GM21381 (cell line): ENCODE results near the gene ZNF530.

Experiments
- ATAC-seq: cut with Tn5 transposase; IDR thresholded peaks from one replicate; pipeline ENCODE4 v1.9.1; 2021; ENCODE audit warnings: mild to moderate bottlenecking, moderate library complexity; ENCODE audit not compliant: unreplicated experiment

ZNF530 gene

DNA sequence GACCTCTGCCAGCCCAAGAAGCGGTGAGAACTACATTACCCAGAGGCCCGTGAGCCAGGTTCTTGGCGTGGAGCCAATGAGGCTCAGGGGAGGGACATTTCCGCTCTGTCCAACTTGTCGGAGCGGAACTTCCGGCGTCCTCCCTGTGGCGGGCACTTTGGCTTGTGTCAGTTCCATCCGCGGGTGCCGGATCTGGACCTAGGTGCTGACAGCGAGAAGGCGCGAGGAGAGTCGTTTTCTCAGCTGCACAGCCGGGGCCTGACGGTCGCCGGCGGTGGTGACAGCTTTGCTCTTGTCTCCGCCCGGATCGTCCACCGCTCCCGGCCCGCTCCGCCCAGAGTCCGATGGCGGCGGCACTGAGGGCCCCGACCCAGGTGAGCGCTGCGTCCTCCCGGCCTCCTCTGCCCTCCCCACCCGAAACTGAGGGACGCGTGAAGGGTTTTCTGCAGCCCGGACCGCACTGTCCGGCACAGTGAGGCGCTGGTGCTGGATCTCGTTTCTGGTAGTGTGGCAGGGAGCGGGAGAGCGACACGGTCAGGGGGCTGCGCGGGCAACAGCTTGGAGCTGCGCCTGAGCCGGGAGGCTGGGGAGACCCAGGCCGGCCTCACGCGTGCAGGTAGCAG is at the start of gene ZNF530:
Gene ZNF530 (plus strand): TSS at position 125 of the 623 bp plus-strand sequence. CDS start 4,461 bp downstream, outside the sequence.
- ATAC-seq, result peak; percentile 93

- ATAC-seq, result no peak
Observed at GRCh38 chr19:57552432-57552831, 47.3 kb upstream of the ZNF530 start.

DNA sequence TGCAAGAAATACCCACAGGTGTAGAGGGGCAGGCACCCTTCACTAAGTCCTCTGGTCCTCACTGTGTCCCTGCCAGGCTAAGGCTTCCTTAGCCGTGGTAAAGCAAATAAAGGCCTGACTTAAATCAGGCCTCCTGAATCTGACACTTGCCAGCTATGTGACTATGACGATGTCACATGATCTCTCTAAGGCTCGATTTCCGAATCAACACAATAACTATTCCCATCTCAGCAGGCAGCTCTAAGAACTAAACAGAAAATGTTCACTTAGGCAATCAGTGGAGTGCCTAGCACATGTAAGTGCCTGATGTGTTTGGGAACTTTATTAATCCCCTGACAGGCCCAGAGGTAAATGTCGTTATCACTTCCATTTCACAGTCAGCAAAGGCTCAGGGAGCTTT is 42.0 kb upstream of the ZNF530 start:
- no peak for ATAC-seq

- no peak for ATAC-seq
Observed at GRCh38 chr19:57558525-57558924, 41.2 kb upstream of the ZNF530 start.

DNA sequence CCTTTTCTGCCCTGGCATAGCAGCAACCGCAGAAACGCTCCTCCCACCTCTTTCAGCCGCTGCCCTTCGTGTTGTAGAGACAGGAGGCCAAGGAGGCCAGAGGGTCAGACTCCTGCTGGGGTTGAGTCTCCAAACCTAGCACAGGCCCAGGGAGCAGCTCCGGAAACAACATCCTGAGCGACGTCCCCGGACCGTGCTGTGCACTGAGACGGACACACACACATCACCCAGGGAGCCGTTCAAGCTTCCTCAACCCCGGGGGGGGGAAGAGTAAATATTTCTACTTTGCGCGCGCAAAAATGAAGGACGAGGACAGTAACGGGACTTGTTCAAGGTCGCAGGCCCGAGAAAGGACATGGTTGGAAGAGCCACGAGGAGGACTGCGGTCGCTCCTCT is 40.7 kb upstream of the ZNF530 start:
- no peak for ATAC-seq

DNA sequence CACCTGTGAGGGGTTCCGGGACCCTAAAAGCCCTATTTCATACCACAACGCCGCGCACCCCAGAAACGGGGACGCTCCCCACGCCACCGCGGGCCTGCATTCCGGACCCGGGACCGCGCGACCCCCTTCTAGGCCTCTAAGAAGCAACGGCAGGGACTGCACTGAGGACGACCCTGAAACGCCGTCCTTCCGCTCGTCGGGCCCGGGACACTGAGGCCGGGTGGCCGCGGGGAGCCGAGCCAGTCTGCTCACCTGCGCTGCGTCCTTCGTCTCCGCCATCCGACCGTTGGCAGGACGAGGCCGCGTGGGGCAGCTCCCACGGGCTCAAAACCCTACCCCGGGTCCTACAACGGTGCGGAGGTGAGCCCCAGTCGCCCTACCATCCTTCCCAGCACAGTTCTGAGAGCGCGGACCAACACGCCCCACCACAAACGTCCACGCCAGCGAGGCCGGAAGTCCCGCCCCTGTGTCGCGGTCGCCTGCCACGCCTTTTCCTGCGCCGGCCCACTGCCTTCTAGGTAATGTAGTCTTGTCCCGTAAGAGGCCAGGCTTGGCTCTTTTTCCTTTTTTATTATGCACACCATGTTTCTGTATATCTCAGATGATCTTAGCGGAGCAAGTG is 40.2 kb upstream of the ZNF530 start, which contains the start of gene ZNF550:
Gene ZNF550 (minus strand): TSS at position 460 of the 622 bp plus-strand sequence. CDS start 181 bp downstream, at position 279.
- ATAC-seq, result peak; percentile 100

DNA sequence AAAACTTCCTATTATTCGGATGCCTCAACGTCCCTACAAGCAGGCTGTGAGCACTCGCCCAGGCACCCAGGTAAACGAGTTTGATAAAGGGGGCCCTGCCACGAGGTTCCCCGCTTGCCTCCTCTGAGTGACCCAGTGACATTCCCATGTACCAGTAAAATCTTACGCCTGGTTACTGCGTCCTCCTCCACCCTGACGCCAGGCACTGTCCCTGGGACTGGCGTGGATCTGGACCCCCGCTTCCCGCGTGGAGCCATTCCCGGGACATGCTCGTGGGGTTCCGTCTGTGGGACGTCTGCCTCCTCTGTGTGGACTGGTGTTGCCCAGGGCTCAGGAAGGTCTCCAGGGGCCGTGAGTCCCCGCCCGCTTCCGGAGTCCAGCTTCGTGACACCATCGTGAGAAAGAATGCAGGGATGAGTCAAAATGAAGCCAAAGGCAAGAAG is 39.6 kb upstream of the ZNF530 start:
- no peak for ATAC-seq

DNA sequence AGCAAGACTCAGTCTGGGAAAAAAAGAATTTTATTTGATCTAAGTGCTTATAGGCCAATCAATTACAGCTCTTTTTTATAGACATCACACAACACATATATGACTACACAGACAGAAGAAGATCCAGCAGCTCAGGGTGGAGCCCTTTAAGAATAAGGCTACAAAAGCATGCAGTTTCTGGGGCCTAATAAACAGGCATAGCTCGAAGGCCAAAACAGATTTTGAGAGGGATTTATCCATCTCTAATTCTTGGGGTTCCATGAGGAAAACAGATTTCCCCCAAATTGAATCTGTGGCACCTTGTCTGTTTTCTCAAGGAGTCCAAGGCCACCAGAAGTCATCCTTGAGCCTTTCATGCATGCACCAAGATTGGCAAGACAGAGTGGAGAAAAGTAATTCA is 36.1 kb upstream of the ZNF530 start:
- no peak for ATAC-seq

DNA sequence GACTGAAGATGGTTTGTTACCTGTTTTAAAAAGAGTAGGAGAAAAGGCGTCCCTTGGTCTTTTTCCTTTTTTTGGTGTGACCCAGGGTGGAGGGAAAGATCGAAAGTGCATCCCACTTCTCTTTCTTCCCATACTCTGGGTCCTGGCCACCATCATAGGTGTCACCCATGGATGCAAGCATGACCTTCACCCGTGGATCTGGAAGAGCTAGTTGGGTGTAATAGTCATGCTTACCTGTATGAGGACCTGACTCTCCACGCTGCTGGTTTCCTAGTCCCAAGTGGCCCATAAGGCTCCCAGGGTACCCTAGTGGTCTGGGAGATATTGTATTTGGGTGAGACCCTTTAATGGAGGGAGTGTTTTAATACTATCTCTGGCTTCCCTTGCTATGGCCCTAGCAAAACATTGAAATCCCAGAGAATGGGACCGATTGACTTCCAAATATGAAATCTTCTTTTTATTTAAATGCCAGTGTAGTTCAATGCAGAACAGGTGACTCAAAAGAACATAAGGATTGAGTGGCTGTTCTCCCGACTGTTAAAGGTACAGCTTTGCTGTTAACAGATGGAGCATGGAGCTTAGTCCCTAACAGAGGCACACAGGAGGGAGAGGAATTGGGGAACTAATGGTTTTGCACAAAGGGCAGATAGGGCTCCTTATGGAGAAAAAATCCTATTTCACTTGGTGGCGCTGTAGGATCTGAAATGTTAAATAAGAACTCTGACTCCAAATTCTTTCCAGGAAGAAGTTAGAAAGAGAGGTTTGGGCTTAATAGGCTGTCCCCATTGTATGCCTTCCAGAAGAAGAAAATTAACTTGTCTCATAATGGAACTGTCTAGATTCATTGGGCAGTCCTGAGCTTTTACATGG is 33.1 kb upstream of the ZNF530 start:
- ATAC-seq, result no peak

GRCh38 chr19:57570707-57571106 is 29.0 kb upstream of the ZNF530 start:
- ATAC-seq, result no peak

DNA sequence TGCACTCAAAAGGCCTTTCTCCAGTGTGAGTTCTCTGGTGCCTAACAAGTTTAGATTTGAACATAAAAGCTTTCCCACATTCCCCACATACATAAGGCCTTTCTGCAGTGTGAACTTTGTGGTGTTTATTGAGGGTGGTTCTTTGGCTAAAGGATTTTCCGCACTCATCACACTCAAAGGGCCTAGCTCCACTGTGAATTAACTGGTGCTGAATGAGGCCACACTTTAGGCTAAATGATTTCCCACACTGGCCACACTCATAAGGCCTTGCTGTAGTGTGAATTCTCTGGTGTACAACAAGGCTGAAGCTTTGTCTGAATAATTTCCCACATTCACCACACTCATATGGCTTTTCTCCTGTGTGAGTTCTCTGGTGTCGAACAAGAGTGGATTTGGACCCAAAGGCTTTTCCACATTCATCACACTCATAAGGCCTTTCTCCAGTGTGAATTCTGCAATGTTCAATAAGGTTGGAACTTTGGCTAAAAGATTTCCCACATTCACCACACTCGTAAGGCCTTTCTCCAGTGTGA is 27.2 kb upstream of the ZNF530 start:
- ATAC-seq, result no peak

- ATAC-seq, result no peak
Observed at GRCh38 chr19:57576661-57577060, 23.0 kb upstream of the ZNF530 start.

GRCh38 chr19:57578487-57579205 is 21.0 kb upstream of the ZNF530 start, which contains the start of gene ZNF416:
Gene ZNF416, minus strand, starts transcription at chr19:57578911. Its CDS starts 207 bp downstream, at chr19:57578704.
- peak; percentile 94 for ATAC-seq

GRCh38 chr19:57583104-57583520 is 16.6 kb upstream of the ZNF530 start:
- no peak for ATAC-seq

- peak; percentile 76 for ATAC-seq
Observed at GRCh38 chr19:57583521-57584416, 15.9 kb upstream of the ZNF530 start, which contains the start of gene ZIK1. Gene ZIK1, plus strand, starts transcription at chr19:57584145. Its CDS starts 212 bp downstream, at chr19:57584357.

- ATAC-seq, result no peak
Observed at GRCh38 chr19:57587529-57587928, 12.2 kb upstream of the ZNF530 start.

GRCh38 chr19:57599377-57599760 is 316 bp upstream of the ZNF530 start:
- ATAC-seq, result no peak

DNA sequence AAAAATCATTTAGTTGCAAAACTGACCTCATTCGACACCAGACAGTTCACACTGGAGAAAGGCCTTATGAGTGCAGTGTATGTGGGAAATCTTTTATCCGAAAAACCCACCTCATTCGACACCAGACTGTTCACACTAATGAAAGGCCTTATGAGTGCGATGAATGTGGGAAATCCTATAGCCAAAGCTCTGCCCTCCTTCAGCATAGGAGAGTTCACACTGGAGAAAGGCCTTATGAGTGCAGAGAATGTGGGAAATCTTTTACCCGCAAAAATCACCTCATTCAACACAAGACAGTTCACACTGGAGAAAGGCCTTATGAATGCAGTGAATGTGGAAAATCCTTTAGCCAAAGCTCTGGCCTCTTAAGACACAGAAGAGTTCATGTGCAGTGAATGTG is 7.2 kb downstream of the ZNF530 start:
- ATAC-seq, result no peak

DNA sequence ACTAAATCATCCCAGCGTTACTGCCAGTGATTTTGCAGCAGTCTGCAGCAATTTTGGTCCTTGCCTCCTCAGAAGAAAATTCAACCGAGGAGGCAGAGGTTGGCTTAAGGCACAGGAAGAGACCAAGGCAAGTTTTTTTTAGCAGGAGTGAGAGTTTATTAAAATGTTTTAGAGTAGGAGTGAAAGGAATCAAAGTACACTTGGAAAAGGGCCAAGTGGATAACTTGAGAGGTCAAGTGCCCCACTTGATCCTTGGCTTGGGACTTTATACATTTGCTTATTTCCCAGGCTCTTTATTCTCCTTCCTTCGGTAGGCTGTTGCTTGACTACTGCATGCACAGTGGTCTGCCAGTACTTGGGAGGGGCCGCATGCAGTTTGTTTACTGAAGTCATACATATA is 11.4 kb downstream of the ZNF530 start:
- ATAC-seq, result no peak
